ENCODE data around the gene GTPBP6.
"Not testable (repeated sequence)": the region's sequence is repeated elsewhere in the genome, so short reads cannot be mapped to it uniquely, and the experiment has no call there.

GTPBP6 gene

GRCh38 chrX:314781-315595 is 3.6 kb downstream of the GTPBP6 start:
- no peak for DNase-seq

- DNase-seq, result no peak
These were observed 4.5 kb downstream of the GTPBP6 start for GRCh38 chrX:314049-314448.

GRCh38 chrX:313546-313945 is 5.0 kb downstream of the GTPBP6 start:
- no peak for DNase-seq

GRCh38 chrX:312621-313331 is 5.8 kb downstream of the GTPBP6 start:
- no peak for DNase-seq

- DNase-seq, result no peak
These were observed 7.2 kb downstream of the GTPBP6 start for GRCh38 chrX:311156-312129.

- no peak for DNase-seq
These were observed 7.9 kb downstream of the GTPBP6 start for GRCh38 chrX:310621-311155.

- DNase-seq, result no peak
These were observed 9.6 kb downstream of the GTPBP6 start for GRCh38 chrX:308821-309520.

- DNase-seq, result no peak
These were observed 11.1 kb downstream of the GTPBP6 start for GRCh38 chrX:307261-308111.

GRCh38 chrX:306614-307251 is 11.9 kb downstream of the GTPBP6 start:
- not testable (repeated sequence) for DNase-seq

- not testable (repeated sequence) for DNase-seq
These were observed 12.6 kb downstream of the GTPBP6 start for GRCh38 chrX:305781-306613.

- DNase-seq, result no peak
These were observed 15.6 kb downstream of the GTPBP6 start for GRCh38 chrX:302975-303374.

GRCh38 chrX:300334-300733 is 18.3 kb downstream of the GTPBP6 start:
- no peak for DNase-seq

GRCh38 chrX:298993-299392 is 19.6 kb downstream of the GTPBP6 start:
- no peak for DNase-seq

GRCh38 chrX:295136-295535 is 23.5 kb downstream of the GTPBP6 start:
- DNase-seq, result no peak

GRCh38 chrX:292900-293897 is 25.4 kb downstream of the GTPBP6 start:
- no peak for DNase-seq

GRCh38 chrX:291411-291901 is 27.1 kb downstream of the GTPBP6 start:
- no peak for DNase-seq

- DNase-seq, result no peak
These were observed 28.0 kb downstream of the GTPBP6 start for GRCh38 chrX:290476-291166.
